GM19043 (cell line): ENCODE measurements around the gene MAEA.
"Not testable (repeated sequence)": the region's sequence is repeated elsewhere in the genome, so short reads cannot be mapped to it uniquely, and the experiment has no call there.

ENCODE experiments used
- ATAC-seq: cut with Tn5 transposase; IDR thresholded peaks from one replicate; pipeline ENCODE4 v1.9.1; 2021; ENCODE audit warnings: low read depth; ENCODE audit not compliant: unreplicated experiment

The MAEA gene

DNA sequence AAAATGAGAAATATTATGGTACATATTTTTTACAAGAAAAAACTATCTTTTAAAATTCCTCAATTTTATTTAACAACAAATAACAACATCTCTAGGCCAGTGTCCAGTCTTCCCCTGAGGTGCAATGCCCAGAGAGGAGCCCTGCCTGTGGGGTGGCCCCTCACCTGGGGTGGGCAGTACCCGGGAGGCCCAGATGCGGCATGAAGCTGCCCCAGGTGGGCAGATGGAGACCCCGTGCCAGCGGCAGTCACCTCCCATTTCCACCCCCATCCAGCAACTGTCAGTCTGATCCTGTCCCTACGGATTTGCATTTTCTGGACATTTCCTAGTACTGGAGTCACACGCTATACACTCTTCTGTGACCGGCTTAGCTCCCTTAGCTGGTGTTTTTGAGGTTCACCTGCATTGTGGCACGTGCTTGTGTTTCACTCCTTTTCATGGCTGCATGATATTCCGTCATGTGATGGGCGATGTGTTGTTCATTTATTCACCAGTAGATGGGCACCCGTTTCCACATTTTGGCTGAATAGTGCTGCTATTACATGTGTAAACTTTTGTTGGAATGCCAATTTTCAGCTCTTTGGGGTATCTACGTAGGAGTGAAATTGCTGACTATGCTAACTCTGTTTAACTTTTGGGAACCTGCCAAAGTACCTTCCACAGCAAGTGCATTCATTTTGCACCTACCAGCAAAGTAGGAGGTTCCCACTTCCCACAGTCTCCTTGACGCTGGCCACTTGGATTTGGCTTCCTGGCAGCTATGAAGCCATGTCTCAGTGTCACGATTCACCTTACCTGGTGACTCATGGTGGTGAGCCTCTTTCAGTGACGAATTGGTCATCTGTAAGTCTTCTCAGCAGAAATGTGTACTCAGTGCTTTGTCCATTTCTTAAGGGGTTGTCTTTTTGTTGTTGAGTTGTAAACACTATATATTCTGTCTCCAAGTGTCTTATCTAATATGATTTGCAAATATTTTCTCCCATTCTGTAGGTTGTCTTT lies 11.7 kb upstream of the MAEA start:
- ATAC-seq, result no peak

DNA sequence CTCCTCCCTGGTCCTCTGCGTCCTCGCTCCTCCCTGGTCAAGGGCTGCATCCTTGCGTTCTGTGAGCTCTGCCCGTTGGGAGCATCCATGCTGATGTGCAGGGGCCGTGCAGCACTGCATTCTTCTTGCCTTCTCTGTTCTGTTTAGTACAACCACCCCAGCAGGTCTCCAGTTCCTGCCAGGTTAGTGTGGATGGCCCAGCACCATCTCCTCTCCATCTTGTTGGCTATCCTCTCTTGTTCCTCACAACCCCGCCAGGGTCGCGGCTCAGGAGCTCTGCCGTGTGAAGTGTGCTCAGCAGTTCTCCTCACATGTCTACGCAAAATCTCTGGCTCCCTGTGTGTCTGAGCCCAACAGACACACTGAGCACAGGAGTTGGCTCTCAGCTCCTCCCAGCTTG lies 10.4 kb upstream of the MAEA start:
- ATAC-seq, result no peak

DNA sequence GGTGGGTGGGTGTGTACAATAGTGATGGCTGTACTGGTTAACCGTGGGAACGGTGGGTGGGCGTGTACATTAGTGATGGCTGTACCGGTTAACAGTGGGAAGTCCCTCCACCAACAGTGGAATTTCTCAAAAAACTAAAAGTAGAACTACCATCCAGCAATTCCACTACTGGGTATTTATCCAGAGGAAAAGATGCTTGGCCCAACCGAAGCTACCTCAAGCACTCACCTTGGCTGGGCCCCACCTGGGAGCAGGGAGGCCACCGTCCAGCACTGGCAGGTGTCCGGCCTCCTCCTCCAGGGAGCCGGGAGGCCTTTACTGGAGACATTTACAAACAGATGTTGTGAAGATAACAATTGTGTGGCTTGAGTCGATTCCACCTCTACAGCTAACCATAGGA lies 6.0 kb upstream of the MAEA start:
- ATAC-seq, result no peak

DNA sequence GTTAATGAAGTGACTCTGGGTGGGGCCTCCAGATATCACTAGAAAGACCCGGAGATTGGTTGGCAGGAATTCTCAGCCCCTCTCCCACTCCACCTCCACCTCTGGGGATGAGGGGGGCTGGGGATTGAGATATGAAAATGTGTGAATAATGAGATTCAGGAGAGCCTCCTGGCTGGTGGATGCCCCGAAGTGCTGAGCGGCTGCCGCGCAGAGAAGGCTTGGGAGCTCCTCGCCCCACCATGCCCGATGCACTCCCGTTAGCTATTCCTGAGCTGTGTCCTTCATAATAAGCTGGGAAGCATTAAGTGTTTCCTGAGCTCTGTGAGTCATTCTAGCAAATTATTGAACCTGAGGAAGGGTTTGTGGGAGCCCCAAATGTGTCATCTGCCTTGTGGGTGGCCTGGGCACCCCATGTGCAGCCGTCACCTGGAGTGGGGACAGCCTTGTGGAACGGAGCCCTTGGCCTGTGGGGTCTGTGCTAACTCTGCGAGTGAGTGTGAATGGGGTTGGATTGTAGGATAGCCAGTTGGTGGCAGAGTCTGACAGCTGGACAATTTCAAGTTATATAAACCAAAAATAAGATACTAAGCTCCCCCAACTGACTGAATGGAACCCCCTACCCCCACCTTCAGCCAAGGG lies 4.4 kb upstream of the MAEA start:
- ATAC-seq, result no peak

DNA sequence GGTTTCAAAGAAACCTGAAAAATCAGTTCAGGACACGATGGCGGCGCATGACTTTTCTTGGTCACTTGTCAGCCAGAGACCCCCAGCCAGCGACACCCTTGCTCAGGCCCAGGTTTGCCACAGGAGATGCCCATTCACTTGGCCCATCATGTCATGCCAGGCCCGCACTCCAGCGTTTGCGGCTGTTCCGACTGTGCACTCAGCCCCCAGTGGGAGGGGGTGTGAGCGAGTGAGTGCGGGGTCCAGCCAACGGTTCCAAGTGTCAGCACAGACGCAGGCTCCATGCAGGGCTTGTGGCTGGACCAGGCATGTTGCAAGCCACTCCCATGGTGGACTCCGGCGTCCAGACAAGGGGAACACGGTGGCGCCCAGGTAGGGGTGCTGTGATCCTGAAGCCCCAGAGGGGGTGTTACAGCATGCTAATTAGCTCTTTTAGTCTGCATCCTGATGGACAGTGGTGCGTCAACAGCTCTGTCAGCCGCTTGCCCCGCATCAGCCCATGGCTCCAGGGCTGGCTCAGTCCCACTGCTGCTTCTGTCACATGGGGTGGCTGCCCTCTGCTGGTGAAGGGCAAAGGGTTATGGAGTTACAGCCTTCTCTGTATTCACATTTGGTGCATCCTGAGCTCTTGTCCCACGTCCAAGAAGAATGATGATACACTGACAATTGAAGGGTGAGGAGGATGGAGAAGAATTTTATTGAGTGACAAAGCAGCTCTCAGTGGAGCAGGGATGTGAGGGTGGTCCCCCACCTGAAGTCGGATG lies 3.7 kb upstream of the MAEA start:
- ATAC-seq, result no peak

DNA sequence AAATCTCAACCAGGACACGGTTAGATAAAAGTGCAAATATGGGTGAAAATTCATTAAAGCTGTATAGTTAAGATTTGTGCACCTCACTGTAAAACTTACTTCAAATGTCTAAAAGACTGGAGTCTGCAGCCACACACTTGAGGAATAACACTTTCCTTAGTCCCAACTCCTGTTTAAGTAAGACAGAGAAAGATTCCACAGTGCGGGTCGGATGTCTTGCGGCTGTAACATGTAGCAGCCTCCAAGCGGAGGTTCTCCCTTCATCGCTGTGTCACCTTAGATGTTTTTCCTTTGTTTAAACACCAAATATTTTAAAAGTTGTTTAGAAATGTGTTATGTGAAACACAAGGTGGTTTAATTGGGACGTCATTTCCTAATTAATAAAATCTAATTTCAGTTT lies 905 bp upstream of the MAEA start:
- no peak for ATAC-seq

DNA sequence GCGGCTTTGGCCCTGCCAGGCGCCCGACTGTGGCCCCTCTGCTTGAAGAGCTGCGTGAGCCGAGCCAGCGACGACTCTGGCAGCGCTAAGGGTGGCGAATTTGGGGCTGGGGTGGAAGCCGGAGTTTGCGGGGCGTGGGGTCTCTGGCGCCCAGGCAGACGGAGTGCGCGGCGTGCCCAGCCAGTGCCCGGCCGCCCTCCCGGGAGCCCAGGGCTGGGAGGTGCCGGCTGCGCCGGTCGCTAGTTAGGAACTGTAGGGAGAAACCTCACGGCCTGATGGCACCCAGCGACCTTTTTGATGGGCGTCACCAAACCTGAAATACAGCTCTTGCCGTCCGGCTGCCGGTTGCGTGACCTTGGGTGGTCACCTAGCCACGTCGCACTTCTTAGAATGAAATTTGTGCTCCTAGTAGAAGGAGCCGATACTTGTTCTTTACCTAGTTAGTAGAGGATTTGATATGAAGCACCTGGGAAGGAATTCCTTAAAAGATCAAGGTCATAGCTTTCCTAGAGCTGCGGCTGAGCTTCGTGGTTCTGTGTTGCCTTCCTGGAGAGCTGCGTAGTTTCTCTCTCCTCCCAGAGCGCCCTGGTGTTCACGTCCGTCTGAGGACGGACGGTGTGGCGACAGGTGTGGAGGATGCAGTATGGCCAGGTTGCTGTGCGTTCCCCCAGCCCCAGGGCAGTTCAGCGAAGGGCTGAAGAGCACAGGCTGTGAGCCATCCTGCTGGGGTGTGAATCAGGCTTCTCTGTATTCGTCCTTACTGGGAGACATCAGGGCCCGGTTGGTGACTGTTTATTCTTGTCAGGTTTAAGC lies 680 bp downstream of the MAEA start:
- ATAC-seq, result no peak

DNA sequence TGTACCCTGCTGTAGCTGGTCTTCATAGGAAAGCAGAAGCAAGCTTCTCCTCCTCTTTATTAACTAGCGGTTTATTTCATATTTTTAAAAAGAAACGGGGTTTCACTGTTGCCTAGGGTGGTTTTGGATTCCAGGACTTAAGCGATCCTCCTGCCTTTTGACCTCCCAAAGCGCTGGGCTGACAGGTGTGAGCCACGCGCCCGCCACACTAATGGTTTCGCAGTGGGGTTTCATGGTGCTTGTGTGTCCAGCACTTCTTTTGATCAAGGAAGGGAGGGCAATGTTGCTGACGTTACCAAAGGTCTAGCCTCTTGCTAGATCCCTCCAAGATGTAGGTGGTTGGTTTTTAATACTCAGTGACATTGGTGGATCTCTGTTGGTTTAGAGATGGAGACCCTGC lies 1.4 kb downstream of the MAEA start:
- no peak for ATAC-seq

DNA sequence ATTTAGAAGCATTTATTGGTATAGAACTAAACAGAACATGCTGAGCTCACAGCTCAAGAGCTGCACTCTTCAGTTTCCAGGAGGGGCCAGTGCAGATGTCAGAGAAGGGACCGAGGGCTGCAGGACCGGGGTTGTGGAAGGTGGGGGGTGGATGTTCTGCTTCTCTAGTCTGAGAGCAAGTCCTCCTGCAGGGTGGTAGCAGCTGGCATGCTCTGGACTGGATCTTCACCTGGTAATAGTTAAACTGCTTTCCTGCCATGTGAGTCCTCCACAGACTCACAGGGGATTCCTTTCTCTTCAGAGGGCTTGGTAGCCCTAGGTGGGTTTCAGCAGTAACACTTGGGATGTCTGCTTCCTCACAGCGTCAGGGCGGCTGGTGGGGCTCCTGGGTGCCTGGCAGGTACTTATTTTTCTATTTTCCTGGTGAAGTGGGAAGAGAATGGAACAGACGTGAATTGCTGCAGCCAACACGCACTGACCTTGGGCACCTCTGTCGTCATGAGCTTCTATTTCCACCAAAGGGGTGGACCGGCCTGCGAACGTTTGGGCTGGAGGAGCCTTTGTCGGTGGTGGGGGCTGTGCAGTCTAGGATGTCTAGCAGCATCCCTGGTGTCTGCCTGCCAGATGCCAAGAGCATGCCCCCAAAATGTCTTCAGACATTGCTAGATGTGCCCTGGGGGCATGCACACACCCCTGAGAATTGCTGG lies 2.5 kb downstream of the MAEA start:
- ATAC-seq, result no peak

DNA sequence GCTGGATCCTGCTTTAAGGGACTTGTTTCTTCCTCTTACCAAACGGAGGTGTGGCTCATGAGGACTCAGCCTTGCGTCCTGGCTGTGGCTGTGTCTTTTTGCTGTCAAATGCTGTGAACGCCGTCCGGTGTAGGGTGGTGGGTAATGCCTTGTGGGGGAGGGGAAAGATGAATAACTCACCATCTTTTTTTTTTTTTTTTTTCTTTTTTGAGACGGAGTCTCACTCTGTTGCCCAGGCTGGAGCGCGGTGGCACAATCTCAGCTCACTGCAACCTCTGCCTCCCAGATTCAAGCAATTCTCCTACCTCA lies 3.0 kb downstream of the MAEA start:
- not testable (repeated sequence) for ATAC-seq

DNA sequence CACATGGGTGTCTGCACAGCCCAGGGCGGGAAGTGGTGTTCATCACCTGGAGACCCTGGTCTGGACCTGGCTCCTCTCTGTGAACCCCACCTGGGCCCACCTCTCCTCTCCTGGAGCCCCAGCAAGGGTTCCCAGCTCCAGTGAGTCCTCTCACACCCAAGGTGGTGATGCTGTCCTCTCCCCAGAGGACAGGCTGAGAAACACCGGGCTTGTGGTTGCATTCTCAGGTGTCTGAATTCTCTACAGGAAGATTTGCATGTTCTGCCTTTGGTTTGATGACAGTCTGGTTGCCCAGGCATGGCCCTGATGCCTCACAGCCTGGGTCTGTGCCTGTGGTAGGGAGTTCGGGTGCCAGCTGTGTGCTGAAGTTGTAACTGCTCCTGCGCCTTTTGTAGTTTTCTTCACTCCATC lies 3.8 kb downstream of the MAEA start:
- ATAC-seq, result no peak

DNA sequence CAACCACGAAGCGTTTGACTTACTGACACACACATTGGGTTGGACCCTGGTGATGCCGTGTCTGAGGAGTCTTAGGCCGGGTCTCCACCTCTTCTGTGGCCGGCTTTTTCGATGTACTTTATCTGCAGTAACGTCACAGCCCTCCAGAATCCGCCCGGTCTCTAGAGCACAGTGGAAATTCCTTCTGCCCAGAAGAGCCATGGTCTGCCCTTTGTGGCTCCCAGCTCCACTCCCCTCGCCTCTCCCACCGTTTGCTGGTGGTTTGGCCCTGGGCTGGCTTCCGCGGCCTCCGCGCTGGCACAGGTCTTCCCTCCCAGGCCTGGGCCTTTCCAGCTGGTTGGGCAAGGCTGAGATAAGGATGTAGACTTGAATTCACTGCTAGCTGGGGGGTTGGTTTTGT lies 4.3 kb downstream of the MAEA start:
- no peak for ATAC-seq

DNA sequence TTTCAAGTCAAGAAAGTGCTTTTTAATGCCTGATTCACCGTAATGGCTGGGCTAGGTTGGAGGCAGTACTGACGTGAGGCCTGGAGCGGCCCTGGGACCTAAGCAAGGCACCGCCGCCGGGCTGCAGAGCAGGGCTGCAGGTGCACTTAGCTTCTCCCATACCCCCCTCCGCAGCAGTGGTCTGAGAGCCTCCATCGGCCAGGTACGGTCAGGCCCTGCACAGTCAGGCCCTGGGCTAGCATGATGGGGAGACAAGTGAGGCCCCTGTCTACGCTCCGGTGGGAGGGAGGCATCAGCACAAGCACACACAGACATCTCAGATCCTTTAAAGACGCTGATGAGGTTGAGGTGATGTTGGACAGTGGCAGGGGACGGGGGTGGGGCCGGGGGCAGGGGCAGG lies 4.7 kb downstream of the MAEA start:
- no peak for ATAC-seq

DNA sequence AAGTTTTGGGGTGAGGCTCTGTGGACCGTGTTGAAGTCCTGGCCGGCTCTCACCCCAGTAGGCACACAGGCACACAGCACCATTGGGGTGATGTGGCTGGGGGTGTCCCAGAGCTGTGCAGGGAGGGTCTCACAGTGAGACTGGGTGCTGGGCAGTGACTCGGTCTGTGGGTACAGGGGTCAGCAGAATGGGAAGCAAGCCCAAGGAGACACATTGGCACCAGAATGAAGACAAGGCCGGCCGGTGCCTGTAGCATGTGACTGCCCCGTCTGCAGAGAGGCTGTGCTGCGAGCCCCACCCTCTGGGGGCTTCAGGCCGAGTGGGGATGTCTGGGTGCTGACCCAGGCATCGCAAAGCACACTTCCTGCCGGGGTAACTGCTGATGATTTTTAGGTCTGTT lies 5.2 kb downstream of the MAEA start:
- ATAC-seq, result no peak

DNA sequence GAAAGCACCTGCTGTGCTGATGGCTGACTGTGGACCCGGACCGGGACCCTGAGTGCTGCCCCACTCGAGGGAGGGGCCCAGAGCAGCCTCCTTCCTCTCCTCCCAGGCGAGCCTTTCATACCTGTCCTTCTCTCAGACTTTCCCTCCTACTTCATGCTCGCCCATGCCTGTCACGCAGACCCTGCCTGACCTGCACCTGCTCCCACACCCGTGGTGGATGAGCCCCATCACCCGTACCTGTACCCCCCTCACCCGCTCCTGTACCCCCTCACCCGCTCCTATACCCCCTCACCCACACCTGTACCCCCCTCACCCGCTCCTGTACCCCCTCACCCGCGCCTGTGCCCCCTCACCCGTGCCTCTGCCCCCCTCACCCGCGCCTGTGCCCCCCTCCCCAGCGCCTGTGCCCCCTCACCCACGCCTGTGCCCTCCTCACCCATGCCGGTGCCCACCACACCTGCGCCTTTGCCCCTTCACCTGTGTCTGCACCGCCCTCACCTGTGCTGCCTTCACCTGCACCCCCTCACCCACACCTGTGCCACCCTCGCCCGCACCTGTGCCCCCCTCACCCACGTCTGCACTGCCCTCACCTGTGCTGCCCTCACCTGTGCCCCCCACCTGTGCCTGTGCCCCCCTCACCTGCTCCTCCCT lies 5.8 kb downstream of the MAEA start:
- ATAC-seq, result no peak

DNA sequence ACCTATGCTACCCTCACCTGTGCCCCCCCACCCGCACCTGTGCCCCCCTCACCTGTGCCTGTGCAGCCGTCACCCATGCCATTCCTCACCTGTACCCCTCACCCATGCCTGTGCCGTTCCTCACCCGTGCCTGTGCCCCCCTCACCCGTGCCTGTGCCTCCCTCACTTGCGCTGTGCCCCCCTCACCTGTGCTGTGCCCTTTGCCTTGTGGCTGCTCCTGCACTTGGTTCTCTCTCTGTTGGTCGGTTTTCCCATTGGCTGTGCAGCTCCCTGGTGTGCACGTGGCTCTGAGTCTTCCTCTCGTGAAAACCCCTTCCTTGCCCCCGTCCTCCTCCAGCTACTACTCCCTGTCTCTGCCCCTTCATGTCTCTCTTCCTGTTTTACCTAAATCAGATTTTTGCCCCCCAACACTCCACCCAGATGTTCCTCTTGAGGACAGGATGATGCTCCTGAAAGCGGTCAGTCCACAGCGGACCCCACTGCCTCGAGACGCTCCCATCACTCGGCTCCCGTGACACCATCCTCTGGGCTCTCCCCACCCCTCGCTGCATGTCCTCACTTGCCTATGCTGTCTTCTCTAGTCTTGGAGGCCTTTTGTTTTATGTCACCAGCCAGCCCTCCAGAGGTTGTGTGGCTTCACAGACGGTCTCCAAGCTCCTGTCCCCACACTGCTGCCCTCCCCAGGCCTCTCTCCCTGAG lies 6.8 kb downstream of the MAEA start:
- ATAC-seq, result no peak

DNA sequence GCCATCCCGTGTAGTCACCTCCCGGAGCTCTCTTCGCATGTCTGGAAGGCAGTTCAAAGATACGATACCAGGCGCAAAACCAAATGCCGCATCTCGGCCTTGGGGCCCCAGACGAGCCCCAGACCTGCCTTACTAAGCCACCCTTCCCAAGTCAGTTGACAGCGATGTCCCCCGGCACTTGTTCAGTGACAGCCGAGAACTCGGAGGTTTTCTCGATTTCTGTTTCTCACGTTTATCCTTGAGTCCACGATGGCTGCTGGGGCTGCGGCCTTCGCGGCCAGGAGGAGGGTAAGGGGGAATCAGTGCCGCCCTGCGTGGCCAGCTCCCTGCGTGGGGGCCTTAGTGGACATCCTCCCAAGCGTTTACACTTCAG lies 7.3 kb downstream of the MAEA start:
- no peak for ATAC-seq

DNA sequence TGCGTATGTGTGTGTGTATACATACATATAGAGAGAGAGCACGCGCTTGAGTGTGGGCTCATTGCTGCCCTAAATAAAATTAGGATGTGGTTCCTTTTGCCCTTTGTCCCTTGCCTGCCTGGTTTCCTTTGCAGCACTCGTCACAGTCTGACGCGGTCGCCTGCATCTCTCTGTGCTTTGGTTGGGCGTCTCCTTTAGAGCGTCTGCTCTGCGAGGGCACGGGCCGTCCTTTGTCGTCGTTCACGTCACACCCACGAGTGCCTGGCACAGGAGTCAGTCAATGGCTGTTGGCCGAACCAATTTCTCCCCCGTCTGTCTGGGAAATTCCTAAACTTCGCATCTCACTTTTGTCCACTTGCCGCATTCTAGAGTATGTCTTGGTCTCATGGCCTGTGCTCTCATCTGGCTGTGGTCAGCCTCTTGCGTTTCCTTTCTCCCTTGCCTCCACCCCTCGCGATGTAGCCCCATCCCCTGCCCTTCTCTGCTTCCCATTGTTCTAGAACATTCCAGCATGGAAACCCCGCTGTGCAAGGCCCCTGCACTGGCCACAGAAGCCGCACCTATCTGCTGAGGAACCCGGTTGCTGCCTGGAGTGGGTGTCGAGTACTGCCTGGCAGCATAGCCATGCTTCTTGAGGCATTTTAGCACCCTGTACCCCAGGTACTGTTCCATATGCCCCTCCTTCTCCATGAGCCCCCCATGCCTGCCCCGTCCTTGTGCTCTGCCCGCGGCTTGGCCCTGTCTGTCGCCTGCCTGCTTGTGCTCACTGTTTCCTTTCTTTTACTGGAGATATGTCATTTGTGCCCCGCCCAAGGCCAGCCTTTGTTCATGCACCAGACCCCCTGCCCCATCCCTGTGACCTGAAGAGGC lies 8.0 kb downstream of the MAEA start:
- ATAC-seq, result no peak
